ENCODE results near the gene OSBP2.

Gene OSBP2

GRCh38 chr22:30953206-30953605 is 258.5 kb downstream of the OSBP2 start:
- TF ChIP-seq CTCF (conservative IDR thresholded peaks at IDR 0.05; ENCODE audit: control insufficient read depth, insufficient read depth, low read depth, low read length) = no peak
- no peak for DNase-seq (ENCODE audit: low read depth)

GRCh38 chr22:30955153-30955552 is 260.5 kb downstream of the OSBP2 start:
- no peak for DNase-seq (ENCODE audit: low read depth)
- H3K4me3 ChIP-seq (ENCODE audit: control insufficient read depth, low read depth, low read length) = no peak overlapping the region
- no peak for TF ChIP-seq CTCF (conservative IDR thresholded peaks at IDR 0.05; ENCODE audit: control insufficient read depth, insufficient read depth, low read depth, low read length)

More at GRCh38 chr22:30953206-30953605, 258.5 kb downstream of the OSBP2 start:
- no peak overlapping the region for H3K4me3 ChIP-seq (ENCODE audit: control insufficient read depth, low read depth, low read length)

All from fibroblast of mammary gland (primary cell).